GM18511 (cell line): ENCODE results near the gene FAM120A.
A peak's percentile ranks its signal among the peaks of the same experiment; 100 is the strongest.

Source experiments
- ATAC-seq: cut with Tn5 transposase; IDR thresholded peaks from one replicate; pipeline ENCODE4 v1.9.1; 2021; ENCODE audit warnings: mild to moderate bottlenecking, moderate library complexity; ENCODE audit not compliant: unreplicated experiment

Gene FAM120A

GRCh38 chr9:93576258-93577077 is 125.0 kb downstream of the FAM120A start, which contains the start of gene PHF2:
Gene PHF2 (plus strand): TSS chr9:93576584. CDS start chr9:93576774, 190 bp downstream.
- ATAC-seq = peak; percentile 50

- peak; percentile 23 for ATAC-seq
Observed at GRCh38 chr9:93577078-93577974, 125.8 kb downstream of the FAM120A start.

DNA sequence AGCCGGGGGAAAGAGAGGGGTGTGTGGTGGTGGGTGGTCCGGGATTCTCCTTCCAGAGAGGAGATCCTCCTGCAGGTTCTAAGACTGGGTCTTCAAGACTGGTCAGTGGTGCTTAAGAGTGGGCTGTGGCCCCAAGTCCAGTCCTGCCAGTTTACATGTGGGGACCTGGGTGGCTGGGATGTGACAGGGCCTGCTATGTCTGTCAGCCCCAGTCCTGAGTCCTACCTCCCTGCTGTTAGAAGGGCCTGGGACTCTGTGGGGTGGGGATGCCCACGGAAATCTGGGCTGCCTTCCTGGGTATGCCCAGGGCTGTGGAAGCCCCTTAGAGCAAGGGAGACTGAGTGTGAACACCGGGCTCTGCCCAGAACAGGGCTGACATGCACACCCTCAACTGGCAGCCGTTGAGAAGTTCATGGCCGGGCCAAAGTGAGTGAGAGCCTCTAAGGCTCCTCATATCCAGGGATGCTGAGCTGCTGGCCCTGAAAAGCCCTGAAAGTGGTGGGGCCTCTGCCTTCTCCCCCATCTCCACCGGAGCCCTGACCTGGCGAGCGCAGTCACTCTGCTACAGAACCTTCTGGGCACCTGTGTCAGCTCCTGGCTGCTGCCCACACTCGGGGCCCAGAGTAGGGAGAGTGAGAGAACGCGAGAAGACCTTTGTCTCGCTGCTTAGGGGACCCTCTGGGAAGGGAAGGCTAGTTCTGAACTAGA is 126.6 kb downstream of the FAM120A start:
- ATAC-seq = no peak

- no peak for ATAC-seq
Observed at GRCh38 chr9:93578844-93579243, 127.4 kb downstream of the FAM120A start.

DNA sequence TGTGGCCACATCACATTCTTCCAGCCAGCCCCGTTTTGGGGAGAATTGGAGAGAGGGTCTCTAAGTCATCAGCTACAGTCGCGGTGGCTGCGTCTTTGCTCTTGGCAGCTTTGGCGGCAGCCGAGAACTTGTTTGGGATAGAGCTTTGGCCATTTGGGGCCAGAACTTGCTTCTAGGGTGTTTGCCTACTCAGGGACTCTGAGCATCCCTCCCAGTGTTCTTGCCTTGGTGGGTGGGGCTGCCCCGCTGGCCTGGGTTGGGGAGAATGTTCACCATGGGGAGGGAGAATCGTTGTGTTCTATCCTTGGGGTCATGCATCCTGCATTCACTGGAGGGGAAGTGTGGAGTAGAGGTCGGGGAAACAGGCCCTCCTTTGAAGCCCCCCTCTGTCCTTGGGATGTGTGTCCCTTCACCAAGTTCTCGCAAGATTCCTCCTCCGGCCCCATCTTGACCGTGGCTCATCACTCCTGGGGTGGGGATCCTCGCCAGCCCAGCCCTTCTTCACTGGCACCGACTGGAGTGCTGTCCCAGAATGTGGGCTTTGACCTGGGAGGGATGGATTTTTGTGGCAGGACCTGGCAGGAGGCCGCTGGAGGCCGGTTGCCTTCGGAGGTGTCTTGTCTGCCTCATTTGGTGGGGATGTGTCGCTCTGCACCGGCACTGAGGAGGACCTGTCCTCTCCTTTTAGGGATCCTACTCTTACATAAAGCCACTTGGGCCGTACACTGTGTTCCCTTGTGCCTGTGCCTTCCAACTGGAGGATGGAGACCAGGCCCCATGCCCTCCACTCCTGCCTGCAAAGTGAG is 128.4 kb downstream of the FAM120A start:
- ATAC-seq = no peak

DNA sequence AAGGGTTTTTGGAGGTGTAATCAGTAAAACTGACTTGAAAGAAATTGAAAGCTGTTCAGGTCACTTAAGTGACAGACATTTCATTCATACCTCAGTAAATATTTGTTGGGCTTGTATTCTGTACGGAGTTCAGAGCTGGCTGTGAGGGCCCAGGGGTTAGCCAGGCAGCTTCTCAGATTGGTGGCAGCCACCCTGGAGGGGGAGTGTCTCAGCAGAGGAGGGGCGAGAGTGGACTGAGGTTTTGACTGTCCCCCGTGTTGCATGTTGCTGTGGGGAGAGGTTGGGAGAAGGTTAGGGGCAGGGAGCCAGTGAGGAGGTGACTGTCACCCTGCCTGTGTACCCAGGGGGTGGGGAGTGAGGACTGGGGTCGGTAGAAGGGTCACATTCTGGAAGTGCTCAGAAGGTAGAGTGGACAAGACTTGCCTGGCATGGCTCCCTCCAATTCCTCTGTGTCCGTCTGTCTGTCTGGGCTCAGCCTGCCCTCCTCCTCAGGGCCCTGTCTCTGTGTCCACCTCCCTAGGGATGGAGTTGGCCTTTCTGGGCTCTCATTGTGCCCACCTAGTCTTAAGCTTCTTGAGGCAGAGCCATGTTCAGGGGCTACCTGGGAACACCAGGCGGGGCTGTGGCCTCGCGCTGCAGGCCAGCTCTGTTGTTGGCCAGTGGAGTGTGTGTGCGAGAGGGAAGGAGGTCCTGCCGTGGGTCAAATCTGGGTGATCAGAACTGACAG is 129.3 kb downstream of the FAM120A start:
- no peak for ATAC-seq

GRCh38 chr9:93582115-93582514 is 130.6 kb downstream of the FAM120A start:
- no peak for ATAC-seq

GRCh38 chr9:93582550-93582949 is 131.1 kb downstream of the FAM120A start:
- ATAC-seq = no peak

DNA sequence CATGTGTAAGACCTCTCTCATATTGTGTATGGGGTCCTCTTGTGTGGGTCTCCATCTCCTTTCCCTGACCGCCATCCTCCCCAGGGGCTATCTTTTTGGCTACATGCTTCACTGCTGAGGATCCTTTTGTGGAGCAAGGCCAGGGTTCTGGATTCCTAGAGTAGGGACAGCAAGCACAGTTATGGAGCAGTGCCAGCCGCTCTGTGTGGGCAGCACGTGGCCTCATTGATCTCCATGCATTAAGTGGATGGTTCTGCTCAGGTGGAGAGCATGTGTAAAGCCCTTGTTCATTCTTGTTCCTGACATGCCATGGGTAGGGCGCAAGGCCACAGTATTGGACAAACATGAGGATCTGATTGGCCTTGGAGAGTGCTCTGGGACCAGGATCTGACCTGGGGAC is 133.8 kb downstream of the FAM120A start:
- no peak for ATAC-seq

GRCh38 chr9:93585695-93586094 is 134.2 kb downstream of the FAM120A start:
- no peak for ATAC-seq

DNA sequence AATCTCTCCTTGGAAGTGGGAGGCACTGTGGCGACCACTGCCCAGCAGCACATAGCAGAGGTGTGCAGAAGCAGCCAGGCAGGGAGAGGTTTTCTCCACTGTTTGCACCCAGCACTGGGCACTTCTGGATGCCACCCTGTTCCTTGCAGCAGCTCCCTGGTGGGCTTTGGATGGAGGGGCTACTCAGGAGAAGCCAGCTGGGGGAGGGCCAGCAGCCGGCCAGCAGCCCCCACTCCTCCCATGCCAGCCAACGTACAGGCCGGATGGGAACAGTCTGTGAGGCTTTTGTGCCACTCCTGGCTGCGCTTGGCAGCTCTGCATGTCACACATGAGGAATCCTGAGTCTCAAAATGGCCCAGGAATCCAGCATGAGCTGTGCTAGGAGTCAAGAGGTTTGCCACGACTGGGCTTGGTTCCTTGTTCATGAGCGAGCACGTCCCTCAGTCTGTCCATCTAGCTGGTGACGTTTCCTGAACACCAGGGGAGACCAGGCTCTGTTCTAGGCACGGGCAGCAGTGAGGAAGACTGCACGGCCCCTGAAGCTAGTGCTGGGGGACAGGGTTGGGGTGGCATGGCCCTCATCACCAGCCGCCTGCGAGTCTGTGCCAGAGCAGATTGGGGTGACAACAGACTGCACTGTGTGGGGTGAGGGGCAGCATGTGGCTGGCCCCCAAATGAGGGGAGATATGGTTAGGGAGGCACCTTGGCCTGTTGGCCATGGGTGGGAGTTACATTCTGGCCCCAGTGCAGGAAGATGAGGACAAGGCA is 135.0 kb downstream of the FAM120A start:
- ATAC-seq = no peak

DNA sequence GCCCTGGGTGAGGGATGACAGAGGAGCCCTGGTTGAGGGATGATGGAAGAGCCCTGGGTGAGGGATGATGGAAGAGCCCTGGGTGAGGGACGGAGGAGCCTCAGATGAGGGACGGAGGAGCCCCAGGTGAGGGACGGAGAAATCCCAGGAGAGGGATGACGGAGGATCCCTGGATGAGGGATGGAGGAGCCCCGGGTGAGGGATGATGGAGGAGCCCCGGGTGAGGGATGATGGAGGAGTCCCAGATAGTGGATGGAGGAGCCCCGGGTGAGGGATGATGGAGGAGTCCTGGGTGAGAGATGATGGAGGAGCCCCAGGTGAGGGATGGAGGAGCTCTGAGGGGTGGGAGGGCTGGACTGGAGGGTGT is 135.8 kb downstream of the FAM120A start:
- no peak for ATAC-seq

DNA sequence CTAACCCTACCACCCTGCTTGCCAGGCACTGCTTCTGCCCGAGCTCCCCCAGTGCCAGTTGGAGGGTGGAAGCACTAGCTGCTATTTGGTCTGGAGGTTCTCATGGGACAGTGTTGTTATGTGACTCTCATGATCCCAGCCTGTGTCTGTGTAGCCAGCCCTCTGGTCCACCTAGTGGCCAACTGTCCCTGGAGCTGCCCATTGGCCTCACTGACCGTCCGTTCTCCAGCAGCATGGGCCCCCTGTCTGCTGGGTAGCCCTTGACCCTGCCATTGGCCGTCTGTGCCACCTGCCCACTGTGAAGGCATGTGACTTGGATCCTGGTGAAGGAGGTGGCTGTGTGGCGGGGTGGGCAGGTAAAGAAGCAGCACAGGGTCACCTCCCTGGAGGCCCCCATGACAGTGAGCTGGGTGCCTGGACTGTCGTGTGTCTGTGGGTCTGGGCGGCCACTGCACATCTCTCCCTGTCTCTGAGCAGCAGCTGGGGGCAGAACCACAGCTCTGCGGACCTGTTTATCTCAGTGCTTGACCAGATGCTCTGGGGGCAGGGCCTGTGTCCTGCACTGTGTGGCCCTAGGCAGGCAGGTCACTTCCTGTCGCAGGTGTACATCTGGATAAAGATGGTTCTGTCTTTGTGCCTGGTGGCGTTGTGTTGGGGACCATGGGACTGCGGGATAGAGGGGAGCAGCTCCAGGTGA is 136.3 kb downstream of the FAM120A start:
- ATAC-seq = no peak

DNA sequence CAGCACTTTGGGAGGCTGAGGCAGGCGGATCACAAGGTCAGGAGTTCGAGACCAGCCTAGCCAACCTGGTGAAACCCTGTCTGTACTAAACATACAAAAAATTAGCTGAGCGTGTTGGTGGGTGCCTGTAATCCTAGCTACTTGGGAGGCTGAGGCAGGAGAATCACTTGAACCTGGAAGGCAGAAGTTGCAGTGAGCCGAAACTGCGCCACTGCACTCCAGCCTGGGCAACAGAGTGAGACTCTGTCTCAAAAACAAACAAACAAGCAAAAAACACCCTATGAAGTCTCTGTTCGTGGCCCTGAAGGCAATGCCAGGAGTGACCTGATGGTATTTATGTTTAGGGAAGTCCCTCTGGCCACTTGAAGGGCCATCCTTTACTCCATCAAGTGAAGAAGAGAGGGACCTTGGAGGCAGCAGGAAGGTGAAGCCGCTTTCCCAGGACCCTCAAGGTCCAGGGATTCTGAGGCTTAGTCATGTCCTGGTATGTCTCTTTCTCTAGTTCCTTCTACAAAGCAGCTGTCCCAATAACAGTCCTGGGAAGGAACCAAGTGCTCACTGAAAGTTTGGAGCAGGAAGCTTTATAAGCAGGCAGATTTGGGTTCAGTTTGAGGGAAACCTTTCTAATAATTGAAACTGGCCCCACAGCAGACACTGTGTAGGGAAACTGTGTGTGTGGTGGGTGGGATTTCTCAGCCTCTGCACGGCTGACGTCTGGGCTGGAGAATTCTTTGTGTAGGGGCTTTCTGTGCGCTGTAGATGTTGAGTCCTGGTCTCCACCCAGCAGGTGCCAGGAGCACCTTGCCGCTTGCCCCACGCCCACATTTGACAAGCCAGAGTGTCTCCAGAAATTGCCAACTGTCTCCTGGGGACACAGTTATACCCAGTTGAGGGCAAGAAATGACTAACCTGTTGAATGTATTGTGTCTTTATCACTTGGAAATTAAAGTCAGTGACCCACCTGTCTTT is 137.4 kb downstream of the FAM120A start:
- ATAC-seq = no peak

- ATAC-seq = no peak
Observed at GRCh38 chr9:93589688-93590087, 138.2 kb downstream of the FAM120A start.

DNA sequence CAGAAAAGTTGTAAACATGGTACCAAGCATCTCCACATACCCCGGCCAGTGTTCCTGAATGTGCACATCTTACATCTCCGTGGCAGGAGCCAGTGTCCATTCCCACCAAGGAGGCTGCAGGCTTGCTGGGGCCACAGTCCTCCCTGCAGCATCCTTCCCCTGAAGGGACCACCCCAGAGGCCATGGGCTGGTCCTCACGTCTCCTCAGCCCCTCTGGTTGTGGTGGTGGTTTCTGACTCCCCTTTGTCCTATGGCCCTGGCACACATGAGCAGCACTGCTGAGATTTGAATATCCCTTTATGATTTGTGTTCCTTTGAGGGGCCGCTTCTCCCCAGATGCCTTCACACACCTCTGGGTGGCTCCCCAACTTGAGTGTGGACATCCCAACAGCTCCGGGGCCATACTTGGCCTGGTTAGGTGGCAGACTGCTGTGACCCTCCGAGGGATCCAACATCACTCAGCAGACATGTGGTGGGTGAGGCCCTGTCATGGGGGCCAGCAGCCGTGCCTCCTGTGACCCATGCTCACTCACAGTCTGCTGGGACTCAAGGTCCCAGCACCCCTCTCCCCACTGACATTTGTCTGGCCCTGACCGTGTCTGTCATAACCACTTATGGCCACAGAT is 139.2 kb downstream of the FAM120A start:
- ATAC-seq = no peak
